NB4 (cell line): ENCODE results near the gene REPS1.

Experiments used
- POLR2A ChIP-seq: IDR thresholded peaks from 2 replicates; pipeline ENCODE4 v1.6.1; 2011; ENCODE audit warnings: mild to moderate bottlenecking; ENCODE audit not compliant: insufficient read length; ENCODE audit errors: extremely low read depth
- TF ChIP-seq, protein P1 (sequence below): IDR thresholded peaks from one replicate; pipeline ENCODE4 v1.5.1; 2012; ENCODE audit warnings: low read depth, low read length

DNA sequence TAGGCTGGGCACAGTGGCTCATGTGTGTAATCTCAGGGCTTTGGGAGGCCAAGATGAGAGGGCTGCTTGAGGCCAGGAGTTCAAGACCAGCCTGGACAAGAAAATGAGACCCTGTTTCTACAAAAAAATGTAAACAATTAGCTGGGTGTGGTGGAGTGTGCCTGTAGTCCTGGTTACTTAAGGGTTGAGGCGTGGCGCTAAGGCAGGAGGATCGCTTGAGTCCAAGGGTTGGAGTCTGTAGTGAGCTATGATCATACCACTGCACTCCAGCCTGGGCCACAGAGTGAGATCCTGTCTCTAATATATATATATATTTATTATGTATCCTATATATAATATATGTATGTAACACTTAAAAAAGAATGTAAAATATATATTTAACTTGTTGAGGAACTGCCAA is 32.6 kb upstream of the REPS1 start:
- TF ChIP-seq, protein P1, sequence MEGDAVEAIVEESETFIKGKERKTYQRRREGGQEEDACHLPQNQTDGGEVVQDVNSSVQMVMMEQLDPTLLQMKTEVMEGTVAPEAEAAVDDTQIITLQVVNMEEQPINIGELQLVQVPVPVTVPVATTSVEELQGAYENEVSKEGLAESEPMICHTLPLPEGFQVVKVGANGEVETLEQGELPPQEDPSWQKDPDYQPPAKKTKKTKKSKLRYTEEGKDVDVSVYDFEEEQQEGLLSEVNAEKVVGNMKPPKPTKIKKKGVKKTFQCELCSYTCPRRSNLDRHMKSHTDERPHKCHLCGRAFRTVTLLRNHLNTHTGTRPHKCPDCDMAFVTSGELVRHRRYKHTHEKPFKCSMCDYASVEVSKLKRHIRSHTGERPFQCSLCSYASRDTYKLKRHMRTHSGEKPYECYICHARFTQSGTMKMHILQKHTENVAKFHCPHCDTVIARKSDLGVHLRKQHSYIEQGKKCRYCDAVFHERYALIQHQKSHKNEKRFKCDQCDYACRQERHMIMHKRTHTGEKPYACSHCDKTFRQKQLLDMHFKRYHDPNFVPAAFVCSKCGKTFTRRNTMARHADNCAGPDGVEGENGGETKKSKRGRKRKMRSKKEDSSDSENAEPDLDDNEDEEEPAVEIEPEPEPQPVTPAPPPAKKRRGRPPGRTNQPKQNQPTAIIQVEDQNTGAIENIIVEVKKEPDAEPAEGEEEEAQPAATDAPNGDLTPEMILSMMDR = no peak
- TF ChIP-seq POLR2A = no peak
